Measurements from ENCODE around the gene ANXA11. TPM values are rescaled to one million over a fixed set of nuclear protein-coding genes. Genes with fewer than 3 reads are reported as not detected.

ANXA11 gene
- total and polyA plus RNA-seq, 2 experiments from 2014 or later: 42.3 to 70.0 TPM

DNA sequence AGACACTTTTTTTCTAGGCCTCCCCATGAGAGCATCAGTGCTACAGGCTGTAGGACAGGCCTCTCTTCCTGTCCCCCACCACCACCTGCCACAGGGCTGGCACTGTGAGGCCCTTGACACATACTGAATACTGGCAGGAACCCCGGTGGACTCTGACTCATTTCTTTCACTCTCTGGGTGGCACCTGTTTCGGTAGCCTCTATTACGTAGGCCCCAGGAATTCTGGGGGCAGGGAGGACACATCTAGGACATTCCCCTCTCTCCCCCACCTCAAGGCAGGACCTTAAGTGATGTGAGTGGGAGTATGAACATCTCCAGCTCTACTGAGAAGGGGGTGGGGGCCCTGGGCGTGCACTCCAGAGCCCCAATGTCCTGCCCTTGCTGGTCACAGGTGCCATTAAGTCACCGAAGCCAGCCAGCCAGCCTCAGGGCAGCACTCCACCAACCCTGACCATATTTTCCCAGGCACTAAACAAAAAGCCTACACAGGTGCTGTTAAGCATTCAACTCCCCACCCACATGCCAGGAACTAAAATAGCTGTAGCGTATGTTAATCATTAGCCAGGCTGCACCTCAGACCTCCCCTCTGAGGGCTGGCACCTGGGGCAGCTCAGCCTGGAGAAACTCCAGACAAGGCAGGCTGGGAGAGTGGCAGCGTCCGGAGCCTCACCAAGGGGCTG, 8.9 kb downstream of the ANXA11 start:
- Mint-ChIP-seq H3K27me3 (ENCODE audit: insufficient read depth, low read depth, poor library complexity) (no peaks in the 10 kb centered on the region), H3K36me3 (ENCODE audit: low read depth) (no peaks in the 10 kb centered on the region; the same call in 2 of the 3 replicates), H3K9me3 (no peaks in the 10 kb centered on the region), H3K4me3 (no peak overlapping the region), H3K27ac (no peak overlapping the region), H3K4me1 (peaks cover 44% of the 10 kb centered on the region)
- Histone ChIP-seq H3K4me3 (no peak overlapping the region), H3F3A (replicated peaks; ENCODE audit: low read depth) (no peaks in the 10 kb centered on the region), H3K79me2 (replicated peaks; ENCODE audit: insufficient read depth) (peaks cover 89% of the 10 kb centered on the region), H3K4me1 (ENCODE audit: insufficient read depth) (peaks cover 27% of the 10 kb centered on the region), H3K4me2 (no peak overlapping the region), H3K27ac (ENCODE audit: low read depth) (no peak overlapping the region), H3K27me3 (ENCODE audit: insufficient read depth) (no peaks in the 10 kb centered on the region), H3K36me3 (ENCODE audit: insufficient read depth) (no peaks in the 10 kb centered on the region; the same call in 1 of the 2 replicates), H4K20me1 (replicated peaks; ENCODE audit: insufficient read depth) (peaks cover 12% of the 10 kb centered on the region; the same call in 1 of the 2 replicates), H2AFZ (no peak overlapping the region), H3K9me2 (ENCODE audit: insufficient read depth) (no peaks in the 10 kb centered on the region)
- no peak for ATAC-seq
- no peak for DNase-seq (ENCODE audit: low spot score)
- TF ChIP-seq, protein P1, sequence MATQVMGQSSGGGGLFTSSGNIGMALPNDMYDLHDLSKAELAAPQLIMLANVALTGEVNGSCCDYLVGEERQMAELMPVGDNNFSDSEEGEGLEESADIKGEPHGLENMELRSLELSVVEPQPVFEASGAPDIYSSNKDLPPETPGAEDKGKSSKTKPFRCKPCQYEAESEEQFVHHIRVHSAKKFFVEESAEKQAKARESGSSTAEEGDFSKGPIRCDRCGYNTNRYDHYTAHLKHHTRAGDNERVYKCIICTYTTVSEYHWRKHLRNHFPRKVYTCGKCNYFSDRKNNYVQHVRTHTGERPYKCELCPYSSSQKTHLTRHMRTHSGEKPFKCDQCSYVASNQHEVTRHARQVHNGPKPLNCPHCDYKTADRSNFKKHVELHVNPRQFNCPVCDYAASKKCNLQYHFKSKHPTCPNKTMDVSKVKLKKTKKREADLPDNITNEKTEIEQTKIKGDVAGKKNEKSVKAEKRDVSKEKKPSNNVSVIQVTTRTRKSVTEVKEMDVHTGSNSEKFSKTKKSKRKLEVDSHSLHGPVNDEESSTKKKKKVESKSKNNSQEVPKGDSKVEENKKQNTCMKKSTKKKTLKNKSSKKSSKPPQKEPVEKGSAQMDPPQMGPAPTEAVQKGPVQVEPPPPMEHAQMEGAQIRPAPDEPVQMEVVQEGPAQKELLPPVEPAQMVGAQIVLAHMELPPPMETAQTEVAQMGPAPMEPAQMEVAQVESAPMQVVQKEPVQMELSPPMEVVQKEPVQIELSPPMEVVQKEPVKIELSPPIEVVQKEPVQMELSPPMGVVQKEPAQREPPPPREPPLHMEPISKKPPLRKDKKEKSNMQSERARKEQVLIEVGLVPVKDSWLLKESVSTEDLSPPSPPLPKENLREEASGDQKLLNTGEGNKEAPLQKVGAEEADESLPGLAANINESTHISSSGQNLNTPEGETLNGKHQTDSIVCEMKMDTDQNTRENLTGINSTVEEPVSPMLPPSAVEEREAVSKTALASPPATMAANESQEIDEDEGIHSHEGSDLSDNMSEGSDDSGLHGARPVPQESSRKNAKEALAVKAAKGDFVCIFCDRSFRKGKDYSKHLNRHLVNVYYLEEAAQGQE (IDR thresholded peaks at IDR 0.05; ENCODE audit: unreplicated experiment): no peak
- TF ChIP-seq JUNB (IDR thresholded peaks at IDR 0.05; ENCODE audit: unreplicated experiment): no peak
- no peak for TF ChIP-seq ZNF114 (CRISPR knock-in tag; IDR thresholded peaks at IDR 0.05)
- no peak for TF ChIP-seq STAT1 (IDR thresholded peaks at IDR 0.05; ENCODE audit: unreplicated experiment)
- TF ChIP-seq ZNF331 (CRISPR knock-in tag; IDR thresholded peaks at IDR 0.05; ENCODE audit: low read depth): no peak
- TF ChIP-seq CREB1 (CRISPR knock-in tag; IDR thresholded peaks at IDR 0.05; ENCODE audit: low read depth): no peak
- TF ChIP-seq, protein P2, sequence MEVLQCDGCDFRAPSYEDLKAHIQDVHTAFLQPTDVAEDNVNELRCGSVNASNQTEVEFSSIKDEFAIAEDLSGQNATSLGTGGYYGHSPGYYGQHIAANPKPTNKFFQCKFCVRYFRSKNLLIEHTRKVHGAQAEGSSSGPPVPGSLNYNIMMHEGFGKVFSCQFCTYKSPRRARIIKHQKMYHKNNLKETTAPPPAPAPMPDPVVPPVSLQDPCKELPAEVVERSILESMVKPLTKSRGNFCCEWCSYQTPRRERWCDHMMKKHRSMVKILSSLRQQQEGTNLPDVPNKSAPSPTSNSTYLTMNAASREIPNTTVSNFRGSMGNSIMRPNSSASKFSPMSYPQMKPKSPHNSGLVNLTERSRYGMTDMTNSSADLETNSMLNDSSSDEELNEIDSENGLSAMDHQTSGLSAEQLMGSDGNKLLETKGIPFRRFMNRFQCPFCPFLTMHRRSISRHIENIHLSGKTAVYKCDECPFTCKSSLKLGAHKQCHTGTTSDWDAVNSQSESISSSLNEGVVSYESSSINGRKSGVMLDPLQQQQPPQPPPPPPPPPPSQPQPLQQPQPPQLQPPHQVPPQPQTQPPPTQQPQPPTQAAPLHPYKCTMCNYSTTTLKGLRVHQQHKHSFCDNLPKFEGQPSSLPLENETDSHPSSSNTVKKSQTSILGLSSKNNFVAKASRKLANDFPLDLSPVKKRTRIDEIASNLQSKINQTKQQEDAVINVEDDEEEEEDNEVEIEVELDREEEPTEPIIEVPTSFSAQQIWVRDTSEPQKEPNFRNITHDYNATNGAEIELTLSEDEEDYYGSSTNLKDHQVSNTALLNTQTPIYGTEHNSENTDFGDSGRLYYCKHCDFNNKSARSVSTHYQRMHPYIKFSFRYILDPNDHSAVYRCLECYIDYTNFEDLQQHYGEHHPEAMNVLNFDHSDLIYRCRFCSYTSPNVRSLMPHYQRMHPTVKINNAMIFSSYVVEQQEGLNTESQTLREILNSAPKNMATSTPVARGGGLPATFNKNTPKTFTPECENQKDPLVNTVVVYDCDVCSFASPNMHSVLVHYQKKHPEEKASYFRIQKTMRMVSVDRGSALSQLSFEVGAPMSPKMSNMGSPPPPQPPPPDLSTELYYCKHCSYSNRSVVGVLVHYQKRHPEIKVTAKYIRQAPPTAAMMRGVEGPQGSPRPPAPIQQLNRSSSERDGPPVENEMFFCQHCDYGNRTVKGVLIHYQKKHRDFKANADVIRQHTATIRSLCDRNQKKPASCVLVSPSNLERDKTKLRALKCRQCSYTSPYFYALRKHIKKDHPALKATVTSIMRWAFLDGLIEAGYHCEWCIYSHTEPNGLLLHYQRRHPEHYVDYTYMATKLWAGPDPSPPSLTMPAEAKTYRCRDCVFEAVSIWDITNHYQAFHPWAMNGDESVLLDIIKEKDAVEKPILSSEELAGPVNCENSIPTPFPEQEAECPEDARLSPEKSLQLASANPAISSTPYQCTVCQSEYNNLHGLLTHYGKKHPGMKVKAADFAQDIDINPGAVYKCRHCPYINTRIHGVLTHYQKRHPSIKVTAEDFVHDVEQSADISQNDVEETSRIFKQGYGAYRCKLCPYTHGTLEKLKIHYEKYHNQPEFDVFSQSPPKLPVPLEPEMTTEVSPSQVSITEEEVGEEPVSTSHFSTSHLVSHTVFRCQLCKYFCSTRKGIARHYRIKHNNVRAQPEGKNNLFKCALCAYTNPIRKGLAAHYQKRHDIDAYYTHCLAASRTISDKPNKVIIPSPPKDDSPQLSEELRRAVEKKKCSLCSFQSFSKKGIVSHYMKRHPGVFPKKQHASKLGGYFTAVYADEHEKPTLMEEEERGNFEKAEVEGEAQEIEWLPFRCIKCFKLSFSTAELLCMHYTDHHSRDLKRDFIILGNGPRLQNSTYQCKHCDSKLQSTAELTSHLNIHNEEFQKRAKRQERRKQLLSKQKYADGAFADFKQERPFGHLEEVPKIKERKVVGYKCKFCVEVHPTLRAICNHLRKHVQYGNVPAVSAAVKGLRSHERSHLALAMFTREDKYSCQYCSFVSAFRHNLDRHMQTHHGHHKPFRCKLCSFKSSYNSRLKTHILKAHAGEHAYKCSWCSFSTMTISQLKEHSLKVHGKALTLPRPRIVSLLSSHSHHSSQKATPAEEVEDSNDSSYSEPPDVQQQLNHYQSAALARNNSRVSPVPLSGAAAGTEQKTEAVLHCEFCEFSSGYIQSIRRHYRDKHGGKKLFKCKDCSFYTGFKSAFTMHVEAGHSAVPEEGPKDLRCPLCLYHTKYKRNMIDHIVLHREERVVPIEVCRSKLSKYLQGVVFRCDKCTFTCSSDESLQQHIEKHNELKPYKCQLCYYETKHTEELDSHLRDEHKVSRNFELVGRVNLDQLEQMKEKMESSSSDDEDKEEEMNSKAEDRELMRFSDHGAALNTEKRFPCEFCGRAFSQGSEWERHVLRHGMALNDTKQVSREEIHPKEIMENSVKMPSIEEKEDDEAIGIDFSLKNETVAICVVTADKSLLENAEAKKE (CRISPR knock-in tag; IDR thresholded peaks at IDR 0.05): no peak
- TF ChIP-seq, protein P3, sequence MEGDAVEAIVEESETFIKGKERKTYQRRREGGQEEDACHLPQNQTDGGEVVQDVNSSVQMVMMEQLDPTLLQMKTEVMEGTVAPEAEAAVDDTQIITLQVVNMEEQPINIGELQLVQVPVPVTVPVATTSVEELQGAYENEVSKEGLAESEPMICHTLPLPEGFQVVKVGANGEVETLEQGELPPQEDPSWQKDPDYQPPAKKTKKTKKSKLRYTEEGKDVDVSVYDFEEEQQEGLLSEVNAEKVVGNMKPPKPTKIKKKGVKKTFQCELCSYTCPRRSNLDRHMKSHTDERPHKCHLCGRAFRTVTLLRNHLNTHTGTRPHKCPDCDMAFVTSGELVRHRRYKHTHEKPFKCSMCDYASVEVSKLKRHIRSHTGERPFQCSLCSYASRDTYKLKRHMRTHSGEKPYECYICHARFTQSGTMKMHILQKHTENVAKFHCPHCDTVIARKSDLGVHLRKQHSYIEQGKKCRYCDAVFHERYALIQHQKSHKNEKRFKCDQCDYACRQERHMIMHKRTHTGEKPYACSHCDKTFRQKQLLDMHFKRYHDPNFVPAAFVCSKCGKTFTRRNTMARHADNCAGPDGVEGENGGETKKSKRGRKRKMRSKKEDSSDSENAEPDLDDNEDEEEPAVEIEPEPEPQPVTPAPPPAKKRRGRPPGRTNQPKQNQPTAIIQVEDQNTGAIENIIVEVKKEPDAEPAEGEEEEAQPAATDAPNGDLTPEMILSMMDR (conservative IDR thresholded peaks at IDR 0.05; ENCODE audit: low read depth in 2 of 2): no peak
- no peak for TF ChIP-seq NANOG (IDR thresholded peaks at IDR 0.05; ENCODE audit: borderline replicate concordance)

All from GM23338 (cell line).